Measurements from ENCODE around the gene PCCB. TPM values are rescaled to one million over a fixed set of nuclear protein-coding genes. Genes with fewer than 3 reads are reported as not detected.

The PCCB gene
- total RNA-seq, 1 experiment from 2014 or later = 53.5 TPM

DNA sequence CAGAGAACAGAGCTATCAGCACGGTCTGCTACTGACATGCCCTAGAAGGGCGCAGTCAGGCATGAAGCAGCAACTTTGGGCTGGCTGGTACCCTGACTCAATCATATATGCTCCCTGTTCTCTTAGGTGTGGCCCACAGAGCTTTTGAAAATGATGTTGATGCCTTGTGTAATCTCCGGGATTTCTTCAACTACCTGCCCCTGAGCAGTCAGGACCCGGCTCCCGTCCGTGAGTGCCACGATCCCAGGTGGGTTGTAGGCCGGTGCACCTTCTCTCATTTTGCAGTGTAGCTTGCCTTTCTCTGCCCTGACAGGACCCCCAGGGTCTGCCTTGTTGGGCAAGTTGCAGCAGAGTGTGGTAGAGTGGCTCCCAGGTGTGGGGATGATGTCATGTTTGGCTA is 47.7 kb downstream of the PCCB start:
- CTCF ChIA-PET = no interaction called here
- no TSS peak for BruUV-seq (replicated peaks)
- H3K9me2 ChIP-seq (replicated peaks; ENCODE audit: low read length) = no peaks in the 10 kb centered on the region
- H3K79me2 ChIP-seq (ENCODE audit: low read length) = no peaks in the 10 kb centered on the region
- no peaks in the 10 kb centered on the region for H3K4me1 ChIP-seq (ENCODE audit: insufficient read depth, low read length)
- H3K9ac ChIP-seq (ENCODE audit: low read length) = no peak overlapping the region
- H3K27ac ChIP-seq (ENCODE audit: low read length) = no peak overlapping the region
- H2AFZ ChIP-seq (ENCODE audit: low read length) = no peak overlapping the region
- H3K36me3 ChIP-seq (ENCODE audit: low read depth, low read length) = peaks cover 5% of the 10 kb centered on the region; the same call in 1 of the 2 replicates
- DNase-seq (no peak), ATAC-seq (no peak)
- no peak overlapping the region for H3K4me3 ChIP-seq (ENCODE audit: low read length)
- TF ChIP-seq, protein P1, sequence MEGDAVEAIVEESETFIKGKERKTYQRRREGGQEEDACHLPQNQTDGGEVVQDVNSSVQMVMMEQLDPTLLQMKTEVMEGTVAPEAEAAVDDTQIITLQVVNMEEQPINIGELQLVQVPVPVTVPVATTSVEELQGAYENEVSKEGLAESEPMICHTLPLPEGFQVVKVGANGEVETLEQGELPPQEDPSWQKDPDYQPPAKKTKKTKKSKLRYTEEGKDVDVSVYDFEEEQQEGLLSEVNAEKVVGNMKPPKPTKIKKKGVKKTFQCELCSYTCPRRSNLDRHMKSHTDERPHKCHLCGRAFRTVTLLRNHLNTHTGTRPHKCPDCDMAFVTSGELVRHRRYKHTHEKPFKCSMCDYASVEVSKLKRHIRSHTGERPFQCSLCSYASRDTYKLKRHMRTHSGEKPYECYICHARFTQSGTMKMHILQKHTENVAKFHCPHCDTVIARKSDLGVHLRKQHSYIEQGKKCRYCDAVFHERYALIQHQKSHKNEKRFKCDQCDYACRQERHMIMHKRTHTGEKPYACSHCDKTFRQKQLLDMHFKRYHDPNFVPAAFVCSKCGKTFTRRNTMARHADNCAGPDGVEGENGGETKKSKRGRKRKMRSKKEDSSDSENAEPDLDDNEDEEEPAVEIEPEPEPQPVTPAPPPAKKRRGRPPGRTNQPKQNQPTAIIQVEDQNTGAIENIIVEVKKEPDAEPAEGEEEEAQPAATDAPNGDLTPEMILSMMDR (conservative IDR thresholded peaks at IDR 0.05; ENCODE audit: low read depth, low read length) = no peak
- TF ChIP-seq EZH2phosphoT487 (IDR thresholded peaks at IDR 0.05; ENCODE audit: borderline replicate concordance, low read length) (no peak), EZH2 (IDR thresholded peaks at IDR 0.05; ENCODE audit: low read length, unreplicated experiment) (no peak)
- H3F3A ChIP-seq (ENCODE audit: low read length, unreplicated experiment) = no peaks in the 10 kb centered on the region
- intact Hi-C loops (cut with micrococcal nuclease) = no loop called here
- H3K4me2 ChIP-seq (ENCODE audit: low read length) = no peak overlapping the region
- H4K20me1 ChIP-seq (ENCODE audit: low read length) = no peaks in the 10 kb centered on the region
- H3K27me3 ChIP-seq (ENCODE audit: low read length) = no peaks in the 10 kb centered on the region
- H3K9me3 ChIP-seq (ENCODE audit: low read length) = no peaks in the 10 kb centered on the region
- POLR2A ChIA-PET (ENCODE audit: unreplicated experiment) = no interaction called here

DNA sequence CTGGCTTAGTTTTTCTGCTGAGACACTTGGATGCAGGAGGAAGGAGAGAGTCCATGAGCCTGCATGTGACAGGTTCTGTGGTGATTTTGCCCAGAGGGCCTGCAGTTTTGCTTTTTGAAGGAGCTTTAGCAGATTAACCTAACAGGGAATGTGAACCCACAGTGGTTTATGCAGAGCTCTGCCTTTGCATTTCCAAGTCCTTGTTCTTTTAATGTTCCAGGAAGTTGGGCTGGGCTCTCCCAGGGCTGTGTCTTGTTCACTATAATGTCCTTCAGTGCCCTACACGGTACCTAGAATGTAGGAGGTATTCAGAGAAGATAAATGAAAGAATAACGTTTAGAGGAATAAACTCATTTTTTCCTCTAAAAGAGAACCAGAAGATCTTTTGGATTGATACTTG is 50.3 kb downstream of the PCCB start:
- Histone ChIP-seq H3K79me2 (ENCODE audit: low read length) (no peaks in the 10 kb centered on the region), H2AFZ (ENCODE audit: low read length) (no peak overlapping the region), H3K9ac (ENCODE audit: low read length) (no peak overlapping the region), H3K36me3 (ENCODE audit: low read depth, low read length) (peaks cover 5% of the 10 kb centered on the region; the same call in 1 of the 2 replicates), H3K4me3 (ENCODE audit: low read length) (no peak overlapping the region), H4K20me1 (ENCODE audit: low read length) (no peaks in the 10 kb centered on the region), H3K27me3 (ENCODE audit: low read length) (no peaks in the 10 kb centered on the region), H3F3A (ENCODE audit: low read length, unreplicated experiment) (no peaks in the 10 kb centered on the region), H3K9me2 (replicated peaks; ENCODE audit: low read length) (no peaks in the 10 kb centered on the region), H3K4me2 (ENCODE audit: low read length) (no peak overlapping the region), H3K9me3 (ENCODE audit: low read length) (no peaks in the 10 kb centered on the region), H3K27ac (ENCODE audit: low read length) (no peak overlapping the region), H3K4me1 (ENCODE audit: insufficient read depth, low read length) (no peaks in the 10 kb centered on the region)
- no peak for DNase-seq
- ATAC-seq = no peak
- CTCF ChIA-PET = no interaction called here
- POLR2A ChIA-PET (ENCODE audit: unreplicated experiment) = no interaction called here
- no peak for TF ChIP-seq EZH2 (IDR thresholded peaks at IDR 0.05; ENCODE audit: low read length, unreplicated experiment)
- TF ChIP-seq, protein P1 (conservative IDR thresholded peaks at IDR 0.05; ENCODE audit: low read depth, low read length) = no peak
- TF ChIP-seq EZH2phosphoT487 (IDR thresholded peaks at IDR 0.05; ENCODE audit: borderline replicate concordance, low read length) = no peak
- intact Hi-C loops (cut with micrococcal nuclease) = no loop called here
- no TSS peak for BruUV-seq (replicated peaks)

DNA sequence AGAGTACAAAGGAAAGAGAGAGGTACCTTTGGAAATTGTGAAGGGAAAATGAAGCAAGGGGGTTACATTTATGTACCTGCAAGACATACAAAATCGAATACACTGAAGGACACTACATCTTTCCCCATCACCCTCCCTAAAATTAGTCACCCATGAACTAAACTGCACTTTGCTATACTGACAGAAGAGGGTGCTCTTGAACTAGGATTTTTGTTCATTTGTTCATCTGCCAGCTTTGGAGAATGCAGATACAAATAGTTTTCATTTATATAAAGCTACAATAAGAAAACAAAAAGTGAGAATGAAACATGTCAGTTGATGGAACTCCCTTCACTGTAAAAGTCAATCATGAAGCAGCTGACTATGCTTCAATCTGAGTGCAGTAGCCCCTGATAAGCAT is 55.7 kb downstream of the PCCB start:
- intact Hi-C loops (cut with micrococcal nuclease) = no loop called here
- Histone ChIP-seq H2AFZ (ENCODE audit: low read length) (no peak overlapping the region), H3K9me2 (replicated peaks; ENCODE audit: low read length) (no peaks in the 10 kb centered on the region), H3F3A (ENCODE audit: low read length, unreplicated experiment) (no peaks in the 10 kb centered on the region), H3K4me3 (ENCODE audit: low read length) (no peak overlapping the region), H3K36me3 (ENCODE audit: low read depth, low read length) (peaks cover 2% of the 10 kb centered on the region; the same call in 1 of the 2 replicates), H4K20me1 (ENCODE audit: low read length) (no peaks in the 10 kb centered on the region), H3K9ac (ENCODE audit: low read length) (no peak overlapping the region), H3K9me3 (ENCODE audit: low read length) (no peaks in the 10 kb centered on the region), H3K4me1 (ENCODE audit: insufficient read depth, low read length) (no peaks in the 10 kb centered on the region), H3K27me3 (ENCODE audit: low read length) (no peaks in the 10 kb centered on the region), H3K79me2 (ENCODE audit: low read length) (no peaks in the 10 kb centered on the region), H3K4me2 (ENCODE audit: low read length) (no peak overlapping the region), H3K27ac (ENCODE audit: low read length) (no peak overlapping the region)
- ChIA-PET CTCF (no interaction called here), POLR2A (ENCODE audit: unreplicated experiment) (no interaction called here)
- TF ChIP-seq EZH2 (IDR thresholded peaks at IDR 0.05; ENCODE audit: low read length, unreplicated experiment) = no peak
- TF ChIP-seq, protein P1 (conservative IDR thresholded peaks at IDR 0.05; ENCODE audit: low read depth, low read length) = no peak
- TF ChIP-seq EZH2phosphoT487 (IDR thresholded peaks at IDR 0.05; ENCODE audit: borderline replicate concordance, low read length) = no peak
- ATAC-seq (no peak), DNase-seq (no peak)
- BruUV-seq (replicated peaks) = no TSS peak
